WTC11 (cell line): ENCODE measurements around the gene PROSER3. TPM values are rescaled to one million over a fixed set of nuclear protein-coding genes. Genes with fewer than 3 reads are reported as not detected.

Source experiments
- ATAC-seq: fragments of 200-7000 bp; cut with Tn5 transposase; 2 replicates; pipeline ENCODE4 v1.10.0; 2021; ENCODE audit warnings: mild to moderate bottlenecking, moderate library complexity
- CTCF ChIA-PET: fragments of 300-600 bp; sonication (Branson Sonifier 250); formaldehyde crosslinking; loops from one replicate; lab custom pipeline; 2021; ENCODE audit warnings: antibody characterized with exemption; lab: Charles Lee
- POLR2A ChIA-PET: fragments of 350-600 bp; sonication (Branson Sonifier 250); formaldehyde crosslinking; loops from one replicate; lab custom pipeline; 2021; ENCODE audit warnings: antibody characterized with exemption; lab: Charles Lee
- DNase-seq: peaks from one replicate; pipeline ENCODE4 v3.0.0; 2021; ENCODE audit warnings: low spot score
- H3K27ac Mint-ChIP-seq: 2 replicates; pipeline ENCODE4 v1.8.0; 2021; ENCODE audit warnings: mixed read lengths
- H3K27me3 Mint-ChIP-seq: 2 replicates; pipeline ENCODE4 v1.8.0; 2021; ENCODE audit warnings: low read depth, mild to moderate bottlenecking, moderate library complexity, mixed read lengths
- H3K36me3 Mint-ChIP-seq: 2 replicates; pipeline ENCODE4 v1.8.0; 2021; ENCODE audit warnings: mixed read lengths
- H3K4me1 Mint-ChIP-seq: 2 replicates; pipeline ENCODE4 v1.8.0; 2022; ENCODE audit warnings: mixed read lengths
- H3K4me3 Mint-ChIP-seq: 2 replicates; pipeline ENCODE4 v1.8.0; 2021; ENCODE audit warnings: mild to moderate bottlenecking, moderate library complexity, mixed read lengths
- H3K9me3 Mint-ChIP-seq: 2 replicates; pipeline ENCODE4 v1.8.0; 2021; ENCODE audit warnings: mixed read lengths
- CREM ChIP-seq: sonication (generic); formaldehyde crosslinking; IDR thresholded peaks from 2 replicates; pipeline ENCODE4 v1.8.1; 2022; ENCODE audit warnings: mild to moderate bottlenecking, missing genetic modification reagents, moderate library complexity
- ETV6 ChIP-seq: sonication (generic); formaldehyde crosslinking; IDR thresholded peaks from 2 replicates; pipeline ENCODE4 v1.8.1; 2022; ENCODE audit warnings: mild to moderate bottlenecking, missing genetic modification reagents
- HMGA2 ChIP-seq: fragments of 250-450 bp; sonication (Bioruptor Pico); IDR thresholded peaks from 2 replicates; pipeline ENCODE4 v1.4.0; 2021; ENCODE audit warnings: mild to moderate bottlenecking, moderate library complexity
- JUN ChIP-seq: sonication (generic); formaldehyde crosslinking; IDR thresholded peaks from 2 replicates; pipeline ENCODE4 v1.8.0; 2023; ENCODE audit warnings: mild to moderate bottlenecking, missing genetic modification reagents
- MLX ChIP-seq: sonication (generic); formaldehyde crosslinking; IDR thresholded peaks from 2 replicates; pipeline ENCODE4 v1.8.1; 2023; ENCODE audit warnings: mild to moderate bottlenecking, missing genetic modification reagents, moderate library complexity
- NFATC4 ChIP-seq: fragments of 250-450 bp; sonication (Bioruptor Pico); IDR thresholded peaks from 2 replicates; pipeline ENCODE4 v1.9.0; 2021; ENCODE audit warnings: mild to moderate bottlenecking
- PRRX2 ChIP-seq: fragments of 250-450 bp; sonication (Bioruptor Pico); IDR thresholded peaks from 2 replicates; pipeline ENCODE4 v1.8.0; 2021; ENCODE audit warnings: mild to moderate bottlenecking
- TEAD1 ChIP-seq: sonication (generic); formaldehyde crosslinking; IDR thresholded peaks from 2 replicates; pipeline ENCODE4 v1.8.0; 2022; ENCODE audit warnings: mild to moderate bottlenecking, missing genetic modification reagents
- USF2 ChIP-seq: sonication (generic); formaldehyde crosslinking; IDR thresholded peaks from 2 replicates; pipeline ENCODE4 v1.8.1; 2023; ENCODE audit warnings: mild to moderate bottlenecking, missing genetic modification reagents, moderate library complexity
- ZNF121 ChIP-seq: sonication (generic); formaldehyde crosslinking; IDR thresholded peaks from 2 replicates; pipeline ENCODE4 v1.8.0; 2023; ENCODE audit warnings: missing genetic modification reagents
- ZNF317 ChIP-seq: sonication (generic); formaldehyde crosslinking; IDR thresholded peaks from 2 replicates; pipeline ENCODE4 v1.8.1; 2023; ENCODE audit warnings: low read depth, mild to moderate bottlenecking, moderate library complexity, missing genetic modification reagents, borderline replicate concordance
- ZNF396 ChIP-seq: fragments of 250-450 bp; sonication (Bioruptor Pico); IDR thresholded peaks from 2 replicates; pipeline ENCODE4 v1.8.0; 2021; ENCODE audit warnings: mild to moderate bottlenecking, moderate library complexity, borderline replicate concordance
- ZNF532 ChIP-seq: fragments of 250-450 bp; sonication (Bioruptor Pico); IDR thresholded peaks from 2 replicates; pipeline ENCODE4 v1.9.0; 2021; ENCODE audit warnings: mild to moderate bottlenecking, borderline replicate concordance
- total RNA-seq: library from RNA; stranded (reverse); gene quantifications from 3 replicates; pipeline ENCODE4 v1.2.3, GENCODE V29; 2021
- TF ChIP-seq, protein P1 (sequence below): fragments of 200-600 bp; IDR thresholded peaks from 2 replicates; pipeline ENCODE4 v1.8.0; 2022; ENCODE audit warnings: antibody characterized with exemption
- TF ChIP-seq, protein P2 (sequence below): sonication (generic); formaldehyde crosslinking; IDR thresholded peaks from 2 replicates; pipeline ENCODE4 v1.8.0; 2023; ENCODE audit warnings: mild to moderate bottlenecking, missing genetic modification reagents

Gene PROSER3
- total RNA-seq, 1 experiment from 2014 or later = 32.9 TPM

GRCh38 chr19:35813043-35813890 lies 55.3 kb downstream of the PROSER3 start:
- Mint-ChIP-seq H3K36me3 (no peaks in the 10 kb centered on the region), H3K27me3 (peaks cover 55% of the 10 kb centered on the region), H3K9me3 (peaks cover 4% of the 10 kb centered on the region; the same call in 1 of the 2 replicates), H3K4me3 (no peak overlapping the region), H3K4me1 (peaks cover 7% of the 10 kb centered on the region), H3K27ac (no peak overlapping the region)
- TF ChIP-seq, protein P1, sequence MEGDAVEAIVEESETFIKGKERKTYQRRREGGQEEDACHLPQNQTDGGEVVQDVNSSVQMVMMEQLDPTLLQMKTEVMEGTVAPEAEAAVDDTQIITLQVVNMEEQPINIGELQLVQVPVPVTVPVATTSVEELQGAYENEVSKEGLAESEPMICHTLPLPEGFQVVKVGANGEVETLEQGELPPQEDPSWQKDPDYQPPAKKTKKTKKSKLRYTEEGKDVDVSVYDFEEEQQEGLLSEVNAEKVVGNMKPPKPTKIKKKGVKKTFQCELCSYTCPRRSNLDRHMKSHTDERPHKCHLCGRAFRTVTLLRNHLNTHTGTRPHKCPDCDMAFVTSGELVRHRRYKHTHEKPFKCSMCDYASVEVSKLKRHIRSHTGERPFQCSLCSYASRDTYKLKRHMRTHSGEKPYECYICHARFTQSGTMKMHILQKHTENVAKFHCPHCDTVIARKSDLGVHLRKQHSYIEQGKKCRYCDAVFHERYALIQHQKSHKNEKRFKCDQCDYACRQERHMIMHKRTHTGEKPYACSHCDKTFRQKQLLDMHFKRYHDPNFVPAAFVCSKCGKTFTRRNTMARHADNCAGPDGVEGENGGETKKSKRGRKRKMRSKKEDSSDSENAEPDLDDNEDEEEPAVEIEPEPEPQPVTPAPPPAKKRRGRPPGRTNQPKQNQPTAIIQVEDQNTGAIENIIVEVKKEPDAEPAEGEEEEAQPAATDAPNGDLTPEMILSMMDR = no peak
- TF ChIP-seq NFATC4 (CRISPR knock-in tag) = no peak
- ATAC-seq (no peak), DNase-seq (no peak)
- POLR2A ChIA-PET = no interaction called here
- CTCF ChIA-PET = interaction anchor here (0.9 to 2.1 kb wide), 2 partner anchors 10 to 118 kb away, joined by 4 to 6 read pairs; no protein-coding TSS in a partner anchor

GRCh38 chr19:35816262-35816661 lies 58.3 kb downstream of the PROSER3 start:
- peaks cover 10% of the 10 kb centered on the region for H3K4me1 Mint-ChIP-seq
- peak overlapping the region; percentile 98 for H3K27ac Mint-ChIP-seq
- ATAC-seq (peak; percentile 83), DNase-seq (no peak)
- peaks cover 4% of the 10 kb centered on the region; the same call in 1 of the 2 replicates for H3K9me3 Mint-ChIP-seq
- H3K36me3 Mint-ChIP-seq = no peaks in the 10 kb centered on the region
- POLR2A ChIA-PET = interaction anchor here (0.6 to 0.8 kb wide), 2 partner anchors 12 to 474 kb away, joined by 3 read pairs; no protein-coding TSS in a partner anchor
- H3K27me3 Mint-ChIP-seq = peaks cover 56% of the 10 kb centered on the region
- H3K4me3 Mint-ChIP-seq = peak overlapping the region; percentile 27; the same call in 1 of the 2 replicates
- TF ChIP-seq ZNF121 (peak; percentile 71; the same call in 1 of the 2 replicates), ETV6 (CRISPR knock-in tag) (peak; percentile 44; the same call in 1 of the 2 replicates), ZNF396 (CRISPR knock-in tag) (no peak), CREM (CRISPR knock-in tag) (no peak), ZNF532 (CRISPR knock-in tag) (no peak), JUN (CRISPR knock-in tag) (no peak), HMGA2 (CRISPR knock-in tag) (no peak), PRRX2 (CRISPR knock-in tag) (no peak), MLX (CRISPR knock-in tag) (no peak), ZNF317 (no peak), TEAD1 (CRISPR knock-in tag) (peak; percentile 41; the same call in 1 of the 2 replicates), USF2 (CRISPR knock-in tag) (0 out of 2 replicates have a peak, but pooled peaks have one; percentile 18)
- TF ChIP-seq, protein P2, sequence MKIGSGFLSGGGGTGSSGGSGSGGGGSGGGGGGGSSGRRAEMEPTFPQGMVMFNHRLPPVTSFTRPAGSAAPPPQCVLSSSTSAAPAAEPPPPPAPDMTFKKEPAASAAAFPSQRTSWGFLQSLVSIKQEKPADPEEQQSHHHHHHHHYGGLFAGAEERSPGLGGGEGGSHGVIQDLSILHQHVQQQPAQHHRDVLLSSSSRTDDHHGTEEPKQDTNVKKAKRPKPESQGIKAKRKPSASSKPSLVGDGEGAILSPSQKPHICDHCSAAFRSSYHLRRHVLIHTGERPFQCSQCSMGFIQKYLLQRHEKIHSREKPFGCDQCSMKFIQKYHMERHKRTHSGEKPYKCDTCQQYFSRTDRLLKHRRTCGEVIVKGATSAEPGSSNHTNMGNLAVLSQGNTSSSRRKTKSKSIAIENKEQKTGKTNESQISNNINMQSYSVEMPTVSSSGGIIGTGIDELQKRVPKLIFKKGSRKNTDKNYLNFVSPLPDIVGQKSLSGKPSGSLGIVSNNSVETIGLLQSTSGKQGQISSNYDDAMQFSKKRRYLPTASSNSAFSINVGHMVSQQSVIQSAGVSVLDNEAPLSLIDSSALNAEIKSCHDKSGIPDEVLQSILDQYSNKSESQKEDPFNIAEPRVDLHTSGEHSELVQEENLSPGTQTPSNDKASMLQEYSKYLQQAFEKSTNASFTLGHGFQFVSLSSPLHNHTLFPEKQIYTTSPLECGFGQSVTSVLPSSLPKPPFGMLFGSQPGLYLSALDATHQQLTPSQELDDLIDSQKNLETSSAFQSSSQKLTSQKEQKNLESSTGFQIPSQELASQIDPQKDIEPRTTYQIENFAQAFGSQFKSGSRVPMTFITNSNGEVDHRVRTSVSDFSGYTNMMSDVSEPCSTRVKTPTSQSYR (CRISPR knock-in tag) = no peak
- CTCF ChIA-PET = interaction anchor here (0.6 to 2.0 kb wide), 3 partner anchors 32 to 881 kb away, joined by 3 to 8 read pairs (median 3); partner anchors contain the start of gene LIN37
